HCT116 (cell line): ENCODE data around the gene SRF.

Experiments
- CEBPB ChIP-seq: IDR thresholded peaks from 2 replicates; pipeline ENCODE4 v1.6.1; 2012; ENCODE audit warnings: low read depth
- EZH2 ChIP-seq: fragments of 200-600 bp; sonication (generic); IDR thresholded peaks from 2 replicates; pipeline ENCODE4 v1.6.1; 2017; ENCODE audit warnings: antibody characterized with exemption, mixed run types
- POLR2A ChIP-seq: IDR thresholded peaks from 2 replicates; pipeline ENCODE4 v1.7.0; 2011; ENCODE audit warnings: borderline replicate concordance; ENCODE audit not compliant: insufficient read depth, insufficient read length; ENCODE audit errors: extremely low read depth
- POLR2AphosphoS5 ChIP-seq: IDR thresholded peaks from 2 replicates; pipeline ENCODE4 v1.6.1; 2011; ENCODE audit warnings: mild to moderate bottlenecking, low read depth, low read length, moderate library complexity
- YY1 ChIP-seq: IDR thresholded peaks from 2 replicates; pipeline ENCODE4 v1.6.1; 2011; ENCODE audit warnings: low read length, low read depth, moderate library complexity, mild to moderate bottlenecking; ENCODE audit not compliant: insufficient replicate concordance; ENCODE audit errors: extremely low read depth
- ZFX ChIP-seq: fragments of 450-650 bp; IDR thresholded peaks from 2 replicates; pipeline ENCODE4 v1.6.1; 2017
- ZNF274 ChIP-seq: fragments of 200-500 bp; sonication (Bioruptor generic); IDR thresholded peaks from 2 replicates; pipeline ENCODE4 v1.6.1; 2014; ENCODE audit warnings: mild to moderate bottlenecking, low read depth, low read length, inconsistent platforms
- TF ChIP-seq, protein P1 (sequence below), 3 experiments: fragments of 200-600 bp in 1 of 3; sonication (generic) in 1 of 3; IDR thresholded peaks in 2 of 3; conservative IDR thresholded peaks in 1 of 3; 2 replicates each; pipeline ENCODE4 v1.5.1; 2012 to 2017; ENCODE audit warnings: low read depth in 2 of 3, low read length in 2 of 3, antibody characterized with exemption in 1 of 3, borderline replicate concordance in 1 of 3, control low read depth in 1 of 3, mild to moderate bottlenecking in 1 of 3, mixed read lengths in 1 of 3, mixed run types in 1 of 3, moderate library complexity in 1 of 3; ENCODE audit not compliant: insufficient read depth in 1 of 3
- TF ChIP-seq, protein P2 (sequence below): IDR thresholded peaks from 2 replicates; pipeline ENCODE4 v1.6.1; 2012
- TF ChIP-seq, protein P3 (sequence below): IDR thresholded peaks from 2 replicates; pipeline ENCODE4 v1.6.1; 2012

DNA sequence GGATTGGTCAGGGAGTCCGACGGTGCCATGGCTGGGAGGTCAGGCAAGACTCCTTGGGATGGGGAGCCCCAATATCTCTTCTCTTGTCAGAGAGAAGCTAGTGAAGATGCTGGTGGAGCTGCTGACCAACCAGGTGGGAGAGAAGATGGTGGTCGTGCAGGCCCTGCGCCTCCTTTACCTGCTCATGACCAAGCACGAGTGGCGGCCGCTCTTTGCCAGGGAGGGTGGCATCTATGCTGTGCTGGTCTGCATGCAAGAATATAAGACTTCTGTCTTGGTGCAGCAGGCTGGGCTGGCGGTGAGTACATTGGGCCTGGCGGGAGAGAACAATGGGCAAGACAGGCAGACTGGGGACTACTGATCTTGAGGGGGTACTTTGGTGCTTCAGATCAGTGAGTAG lies 21.8 kb downstream of the SRF start:
- no peak for TF ChIP-seq POLR2A
- TF ChIP-seq EZH2, result no peak
- TF ChIP-seq, protein P1, sequence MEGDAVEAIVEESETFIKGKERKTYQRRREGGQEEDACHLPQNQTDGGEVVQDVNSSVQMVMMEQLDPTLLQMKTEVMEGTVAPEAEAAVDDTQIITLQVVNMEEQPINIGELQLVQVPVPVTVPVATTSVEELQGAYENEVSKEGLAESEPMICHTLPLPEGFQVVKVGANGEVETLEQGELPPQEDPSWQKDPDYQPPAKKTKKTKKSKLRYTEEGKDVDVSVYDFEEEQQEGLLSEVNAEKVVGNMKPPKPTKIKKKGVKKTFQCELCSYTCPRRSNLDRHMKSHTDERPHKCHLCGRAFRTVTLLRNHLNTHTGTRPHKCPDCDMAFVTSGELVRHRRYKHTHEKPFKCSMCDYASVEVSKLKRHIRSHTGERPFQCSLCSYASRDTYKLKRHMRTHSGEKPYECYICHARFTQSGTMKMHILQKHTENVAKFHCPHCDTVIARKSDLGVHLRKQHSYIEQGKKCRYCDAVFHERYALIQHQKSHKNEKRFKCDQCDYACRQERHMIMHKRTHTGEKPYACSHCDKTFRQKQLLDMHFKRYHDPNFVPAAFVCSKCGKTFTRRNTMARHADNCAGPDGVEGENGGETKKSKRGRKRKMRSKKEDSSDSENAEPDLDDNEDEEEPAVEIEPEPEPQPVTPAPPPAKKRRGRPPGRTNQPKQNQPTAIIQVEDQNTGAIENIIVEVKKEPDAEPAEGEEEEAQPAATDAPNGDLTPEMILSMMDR (IDR thresholded peaks at IDR 0.05 in 2 of 3, conservative IDR thresholded peaks at IDR 0.05 in 1 of 3; ENCODE audit: borderline replicate concordance in 1 of 3, insufficient read depth in 1 of 3, low read depth in 2 of 3, low read length in 2 of 3), result no peak
- no peak for TF ChIP-seq ZNF274
- no peak for TF ChIP-seq YY1
- no peak for TF ChIP-seq POLR2AphosphoS5
- TF ChIP-seq, protein P2, sequence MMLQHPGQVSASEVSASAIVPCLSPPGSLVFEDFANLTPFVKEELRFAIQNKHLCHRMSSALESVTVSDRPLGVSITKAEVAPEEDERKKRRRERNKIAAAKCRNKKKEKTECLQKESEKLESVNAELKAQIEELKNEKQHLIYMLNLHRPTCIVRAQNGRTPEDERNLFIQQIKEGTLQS, result no peak
- no peak for TF ChIP-seq CEBPB
- TF ChIP-seq ZFX, result no peak
- TF ChIP-seq, protein P3, sequence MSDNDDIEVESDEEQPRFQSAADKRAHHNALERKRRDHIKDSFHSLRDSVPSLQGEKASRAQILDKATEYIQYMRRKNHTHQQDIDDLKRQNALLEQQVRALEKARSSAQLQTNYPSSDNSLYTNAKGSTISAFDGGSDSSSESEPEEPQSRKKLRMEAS, result no peak
